NCI-H146 treated with DMSO at 0.1 percent for 48 hours (cell line): ENCODE data around the gene INAFM1.

Experiments
- DNase-seq: peaks from one replicate; lab custom pipeline; 2025; ENCODE audit not compliant: unreplicated experiment; lab: John Stamatoyannopoulos, UW

The INAFM1 gene

GRCh38 chr19:47309038-47309437 lies 34.4 kb downstream of the INAFM1 start:
- DNase-seq = no peak

DNA sequence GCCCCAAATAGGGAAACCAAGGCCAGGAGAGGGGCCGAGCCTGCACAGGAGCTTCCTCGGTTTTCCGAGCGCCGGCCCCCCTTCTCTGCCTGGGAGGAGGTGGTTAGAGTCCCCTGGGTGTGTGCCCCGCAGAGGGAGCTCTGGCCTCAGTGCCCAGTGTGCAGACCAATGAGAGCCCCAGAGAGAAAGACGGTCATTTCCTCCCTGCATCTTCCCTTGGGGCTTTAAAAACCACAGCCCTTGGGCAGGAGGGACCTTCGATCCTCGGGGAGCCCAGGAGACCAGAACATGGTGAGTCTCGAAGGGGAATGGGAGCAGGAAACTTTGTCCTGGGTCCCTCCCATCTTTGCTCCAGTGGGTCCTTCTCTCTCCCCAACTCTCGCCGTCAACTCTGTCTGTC lies 34.9 kb downstream of the INAFM1 start, which contains the start of gene C5AR1:
TSS of gene C5AR1 (plus strand) at position 254 of the 400 bp plus-strand sequence. CDS start at position 289, 35 bp downstream.
- no peak for DNase-seq

DNA sequence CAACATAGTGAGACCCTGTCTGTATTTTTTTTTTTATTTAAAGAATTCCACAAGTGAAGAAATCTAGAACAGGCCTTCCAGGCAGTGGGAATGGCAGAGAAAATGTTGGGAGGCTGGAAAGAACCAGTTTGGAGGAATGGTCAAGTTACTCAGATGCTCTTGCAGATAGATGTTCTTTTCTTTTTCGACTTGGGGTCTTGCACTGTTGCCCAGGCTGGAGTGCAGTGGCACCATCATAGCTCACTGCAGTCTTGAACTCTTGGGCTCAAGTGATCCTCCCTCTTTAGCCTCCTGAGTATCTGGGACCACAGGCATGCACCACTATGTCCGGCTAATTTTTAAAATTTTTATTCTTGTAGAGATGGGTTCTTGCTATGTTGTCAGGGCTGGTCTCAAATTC lies 35.6 kb downstream of the INAFM1 start:
- no peak for DNase-seq

DNA sequence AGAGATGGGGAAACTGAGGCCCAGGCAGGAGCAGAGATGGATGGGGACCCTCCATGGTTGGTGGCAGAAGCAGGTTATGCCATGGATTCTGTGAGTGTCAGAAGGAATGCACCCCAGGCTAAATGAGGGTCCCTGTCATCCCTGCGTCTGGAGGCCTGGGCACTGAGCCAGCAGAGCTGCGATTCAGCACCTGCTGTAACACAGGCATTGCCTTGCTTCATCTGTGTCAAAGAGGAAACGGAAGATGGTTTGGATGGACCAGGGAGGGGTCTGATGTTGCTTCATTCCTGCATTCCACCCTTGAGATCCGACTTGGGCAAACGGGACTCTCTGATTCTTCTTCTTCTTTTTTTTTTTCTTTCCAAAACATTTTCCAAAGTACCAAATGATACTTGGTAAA lies 36.1 kb downstream of the INAFM1 start:
- DNase-seq = peak; percentile 20

GRCh38 chr19:47312366-47313006 lies 37.8 kb downstream of the INAFM1 start:
- no peak for DNase-seq

DNA sequence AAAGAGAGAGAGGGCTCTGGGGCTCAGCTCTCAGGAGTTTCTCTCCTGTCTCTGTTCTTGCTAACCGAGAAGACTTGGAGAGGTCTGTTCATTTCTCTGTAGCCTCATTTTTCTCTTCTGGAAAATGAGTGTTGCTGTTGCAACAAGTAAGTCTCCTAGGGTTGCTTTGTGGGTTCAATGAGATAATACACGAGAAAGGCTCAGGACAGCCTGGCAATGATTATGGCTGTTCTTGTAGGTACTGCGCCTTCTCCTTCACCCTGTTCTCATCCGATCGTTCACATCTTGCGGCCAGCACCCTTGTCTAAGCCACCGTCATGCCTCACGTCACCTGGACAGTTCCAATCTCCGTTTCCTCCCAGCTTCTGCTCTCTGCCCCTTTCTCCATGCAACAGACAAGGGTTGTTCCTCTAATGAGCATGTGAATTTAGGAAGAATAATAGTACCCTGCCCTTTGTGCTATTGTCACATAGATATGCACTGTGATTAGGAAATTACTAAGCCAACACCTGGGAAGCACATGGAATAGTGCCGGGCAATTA lies 39.1 kb downstream of the INAFM1 start:
- DNase-seq = no peak

DNA sequence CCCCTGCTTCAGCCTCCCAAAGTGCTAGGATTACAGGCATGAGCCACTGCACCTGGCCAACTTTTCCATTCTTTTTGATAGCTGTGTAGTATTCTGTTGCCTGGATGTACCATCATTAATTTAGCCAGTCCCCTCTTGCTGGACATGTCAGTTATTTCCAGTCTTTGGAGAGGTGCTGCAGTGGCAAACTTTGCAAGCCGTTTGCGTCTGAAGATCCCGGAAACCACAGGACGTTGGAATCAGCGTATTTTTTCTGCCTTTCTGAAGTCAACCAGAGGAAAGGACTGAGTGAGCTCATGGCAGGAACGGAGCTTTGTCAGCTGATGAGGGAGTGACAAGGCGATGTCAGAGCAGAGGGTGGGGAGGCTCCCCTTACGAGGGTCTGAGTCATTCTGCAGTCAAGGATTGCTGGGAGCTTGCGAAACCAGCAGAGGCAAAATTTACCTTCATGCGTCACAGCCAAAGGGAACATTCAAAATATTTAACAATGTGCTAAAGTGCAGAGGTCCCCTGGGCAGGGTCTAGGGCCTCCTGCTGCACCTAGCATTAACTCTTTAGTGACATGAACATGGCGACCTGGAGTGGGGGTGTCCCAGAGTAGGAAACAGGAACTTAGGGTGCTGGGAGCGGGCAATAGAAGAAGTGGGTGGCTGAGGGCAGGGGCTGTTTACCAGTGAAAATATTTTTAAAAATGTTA lies 40.6 kb downstream of the INAFM1 start:
- no peak for DNase-seq

DNA sequence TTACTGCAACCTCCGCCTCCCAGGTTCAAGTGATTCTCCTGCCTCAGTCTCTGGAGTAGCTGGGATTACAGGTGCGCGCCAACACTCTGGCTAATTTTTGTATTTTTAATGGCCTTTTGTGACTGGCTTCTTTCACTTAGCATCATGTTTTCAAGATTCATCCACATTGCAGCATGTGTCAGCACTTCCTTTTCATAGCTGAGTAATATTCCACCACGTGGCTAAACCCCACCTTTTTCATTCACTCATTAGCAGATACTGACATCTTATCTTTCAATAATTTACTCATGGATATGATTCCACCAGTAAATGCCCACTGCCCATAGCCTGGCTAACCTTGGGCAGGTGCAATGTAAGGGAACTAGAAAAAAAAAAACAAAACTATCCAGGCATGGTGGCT lies 41.8 kb downstream of the INAFM1 start:
- no peak for DNase-seq

GRCh38 chr19:47319923-47320871 lies 45.5 kb downstream of the INAFM1 start:
- DNase-seq = no peak

DNA sequence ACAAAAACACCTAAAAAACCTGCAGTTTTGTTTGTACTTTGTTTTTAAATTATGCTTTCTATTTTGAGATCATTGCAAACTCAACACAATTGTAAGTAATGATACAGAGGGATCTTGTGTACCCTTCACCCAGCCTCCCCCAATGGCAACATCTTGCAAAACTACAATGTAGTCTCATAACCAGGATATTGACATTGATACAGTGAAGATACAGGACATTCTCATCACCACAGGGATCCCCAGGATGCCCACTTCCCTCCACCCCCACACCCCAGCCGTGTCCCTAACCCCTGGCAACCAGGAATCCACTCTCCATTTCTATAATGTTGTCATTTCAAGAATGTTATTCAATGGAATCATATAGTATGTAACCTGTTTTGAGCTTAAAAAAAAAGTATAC lies 46.9 kb downstream of the INAFM1 start:
- DNase-seq = no peak

DNA sequence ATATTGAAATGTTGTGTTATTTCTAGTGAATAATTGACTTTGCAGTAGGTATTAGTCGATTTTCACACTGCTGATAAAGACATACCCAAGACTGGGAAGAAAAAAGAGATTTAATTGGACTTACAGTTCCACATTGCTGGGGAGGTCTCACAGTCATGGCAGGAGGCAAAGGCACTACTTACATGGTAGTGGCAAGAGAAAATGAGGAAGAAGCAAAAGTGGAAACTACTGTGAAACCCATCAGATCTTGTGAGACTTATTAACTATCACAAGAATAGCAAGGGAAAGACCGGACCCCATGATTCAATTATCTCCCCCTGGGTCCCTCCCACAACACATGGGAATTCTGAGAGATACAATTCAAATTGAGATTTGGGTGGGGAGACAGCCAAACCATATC lies 47.4 kb downstream of the INAFM1 start:
- DNase-seq = no peak

GRCh38 chr19:47323409-47323808 lies 48.7 kb downstream of the INAFM1 start:
- no peak for DNase-seq

- DNase-seq = no peak
Measured at GRCh38 chr19:47323872-47324271, 49.2 kb downstream of the INAFM1 start.

DNA sequence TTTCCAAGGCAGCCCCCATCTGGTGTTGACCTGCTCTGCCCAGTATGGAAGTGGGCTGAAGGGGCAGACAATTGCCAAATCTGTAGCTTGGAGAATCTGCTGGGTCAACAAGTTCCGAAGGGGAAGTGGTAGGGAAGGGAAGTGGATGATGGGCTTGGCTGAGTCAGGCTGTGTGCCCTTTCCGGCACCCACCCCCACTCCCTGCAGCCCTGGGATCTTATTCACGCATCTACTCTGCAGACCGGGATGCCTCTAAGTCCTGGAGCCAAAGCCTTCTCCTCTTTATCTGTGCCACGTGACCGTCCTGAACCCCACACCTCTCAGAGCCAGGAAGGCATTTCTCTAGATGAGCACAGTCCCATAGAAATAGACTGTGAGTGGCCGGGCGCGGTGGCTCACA lies 49.8 kb downstream of the INAFM1 start:
- DNase-seq = no peak
